AG09319 (cell line): ENCODE data around the gene HABP2.

Experiments used
- DNase-seq: peaks from one replicate; pipeline ENCODE4 v3.0.0-alpha.2; 2010; ENCODE audit warnings: low read depth; ENCODE audit errors: extremely low read depth
- TF ChIP-seq, protein P1 (sequence below): IDR thresholded peaks from 2 replicates; pipeline ENCODE4 v1.5.1; 2011; ENCODE audit warnings: low read depth, mild to moderate bottlenecking, inconsistent platforms, low read length, moderate library complexity

The HABP2 gene

DNA sequence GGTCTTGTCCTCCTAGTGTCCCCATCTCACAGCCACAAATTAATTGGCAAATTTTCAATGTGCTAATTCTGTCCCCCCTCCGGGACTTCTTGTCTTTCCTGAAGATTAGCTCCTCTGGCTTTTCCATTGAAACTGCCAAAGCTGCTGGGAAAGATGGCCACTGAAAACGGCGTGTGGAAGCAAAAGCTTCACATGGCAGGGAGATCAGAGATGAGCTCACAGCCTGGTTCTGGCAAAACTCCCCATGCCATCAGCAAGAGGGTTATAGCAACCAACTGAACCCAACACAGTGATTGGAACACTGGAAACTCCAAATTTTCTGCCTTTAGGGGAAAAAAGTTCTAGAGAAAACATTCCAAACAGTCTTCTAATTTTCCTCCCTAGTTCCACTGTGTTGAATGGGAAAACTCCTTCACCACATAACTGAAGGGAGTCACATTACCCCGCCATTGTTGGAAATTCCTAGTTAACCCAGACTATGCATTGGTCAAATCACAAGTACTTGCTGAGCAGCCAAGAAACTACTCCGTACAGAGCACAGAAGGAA is 74.0 kb downstream of the HABP2 start:
- TF ChIP-seq, protein P1, sequence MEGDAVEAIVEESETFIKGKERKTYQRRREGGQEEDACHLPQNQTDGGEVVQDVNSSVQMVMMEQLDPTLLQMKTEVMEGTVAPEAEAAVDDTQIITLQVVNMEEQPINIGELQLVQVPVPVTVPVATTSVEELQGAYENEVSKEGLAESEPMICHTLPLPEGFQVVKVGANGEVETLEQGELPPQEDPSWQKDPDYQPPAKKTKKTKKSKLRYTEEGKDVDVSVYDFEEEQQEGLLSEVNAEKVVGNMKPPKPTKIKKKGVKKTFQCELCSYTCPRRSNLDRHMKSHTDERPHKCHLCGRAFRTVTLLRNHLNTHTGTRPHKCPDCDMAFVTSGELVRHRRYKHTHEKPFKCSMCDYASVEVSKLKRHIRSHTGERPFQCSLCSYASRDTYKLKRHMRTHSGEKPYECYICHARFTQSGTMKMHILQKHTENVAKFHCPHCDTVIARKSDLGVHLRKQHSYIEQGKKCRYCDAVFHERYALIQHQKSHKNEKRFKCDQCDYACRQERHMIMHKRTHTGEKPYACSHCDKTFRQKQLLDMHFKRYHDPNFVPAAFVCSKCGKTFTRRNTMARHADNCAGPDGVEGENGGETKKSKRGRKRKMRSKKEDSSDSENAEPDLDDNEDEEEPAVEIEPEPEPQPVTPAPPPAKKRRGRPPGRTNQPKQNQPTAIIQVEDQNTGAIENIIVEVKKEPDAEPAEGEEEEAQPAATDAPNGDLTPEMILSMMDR, result no peak

DNA sequence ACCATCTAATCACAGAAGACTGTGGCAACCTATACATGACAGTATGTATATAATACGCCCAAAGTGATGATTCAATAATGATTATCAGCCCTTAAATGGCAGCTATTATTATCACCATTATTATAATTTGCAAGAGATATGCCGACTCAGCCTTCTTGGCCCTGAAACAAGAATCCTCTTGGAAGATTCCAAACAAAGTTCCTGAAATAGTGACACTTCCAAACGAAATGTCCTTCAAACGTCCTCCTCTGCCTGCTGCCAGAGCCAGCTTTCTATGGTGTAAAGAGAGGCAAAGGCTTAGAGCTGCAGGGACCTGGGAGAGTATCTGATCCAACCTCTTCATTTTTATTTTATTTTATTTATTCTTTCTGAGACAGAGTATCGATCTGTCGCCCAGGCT is 75.0 kb downstream of the HABP2 start:
- TF ChIP-seq, protein P1, result no peak
- DNase-seq, result no peak

More for the DNA sequence above, 74.0 kb downstream of the HABP2 start:
- no peak for DNase-seq

DNA sequence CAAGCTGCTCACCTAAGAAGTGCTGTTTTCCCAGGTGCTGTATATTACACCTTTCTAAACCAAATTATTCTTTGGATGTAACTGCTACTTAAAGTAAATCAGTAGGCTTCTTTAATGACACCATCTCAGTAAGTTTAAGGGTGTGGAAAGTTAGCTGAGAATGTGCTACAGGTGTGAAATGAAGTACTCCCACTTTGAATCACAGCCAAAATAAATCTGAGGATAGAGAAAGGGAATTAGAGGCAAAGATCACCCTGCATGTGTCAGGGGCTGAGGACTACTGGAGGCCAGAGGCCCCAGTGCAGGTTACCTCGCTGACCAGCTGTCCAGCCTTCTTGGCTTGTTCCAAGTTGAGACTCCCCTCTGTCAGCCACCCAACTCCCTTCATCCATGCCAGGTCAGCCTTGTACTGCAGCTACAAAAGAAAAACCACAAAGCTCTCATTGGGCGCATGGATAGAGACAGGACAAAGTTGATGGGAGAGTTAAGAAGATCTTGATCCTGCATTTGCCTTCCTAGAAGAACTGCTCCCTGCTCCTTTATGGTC is 75.8 kb downstream of the HABP2 start:
- TF ChIP-seq, protein P1, result no peak
- no peak for DNase-seq

DNA sequence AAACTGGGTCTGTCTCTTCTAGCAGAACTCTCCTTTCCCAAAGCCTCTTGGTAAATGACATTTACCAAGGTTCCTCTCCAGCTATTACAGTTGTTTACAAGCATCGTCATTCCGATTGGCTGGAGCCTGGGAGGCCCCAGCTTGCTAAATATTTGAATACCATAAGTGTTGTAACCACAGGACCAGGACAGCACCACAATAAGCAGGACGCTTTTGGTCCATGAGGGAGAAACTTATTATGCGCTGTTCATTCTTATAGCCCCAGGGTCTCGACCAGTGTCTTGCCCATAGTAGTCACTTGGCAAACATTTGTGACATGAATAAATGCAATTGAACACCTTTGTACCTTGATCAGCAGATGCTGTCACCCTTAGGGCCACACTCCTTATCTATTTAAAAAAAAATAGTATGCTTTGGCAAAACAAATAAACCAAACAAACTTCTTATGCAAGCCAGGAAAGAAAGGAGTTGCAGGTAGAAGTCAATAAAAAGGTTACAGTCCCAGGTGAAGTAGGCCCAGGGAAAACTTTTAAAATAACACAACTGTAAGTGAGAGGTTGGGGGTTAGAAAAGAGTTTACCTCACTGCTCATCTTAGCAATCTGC is 78.2 kb downstream of the HABP2 start:
- no peak for DNase-seq
- TF ChIP-seq, protein P1, result no peak

DNA sequence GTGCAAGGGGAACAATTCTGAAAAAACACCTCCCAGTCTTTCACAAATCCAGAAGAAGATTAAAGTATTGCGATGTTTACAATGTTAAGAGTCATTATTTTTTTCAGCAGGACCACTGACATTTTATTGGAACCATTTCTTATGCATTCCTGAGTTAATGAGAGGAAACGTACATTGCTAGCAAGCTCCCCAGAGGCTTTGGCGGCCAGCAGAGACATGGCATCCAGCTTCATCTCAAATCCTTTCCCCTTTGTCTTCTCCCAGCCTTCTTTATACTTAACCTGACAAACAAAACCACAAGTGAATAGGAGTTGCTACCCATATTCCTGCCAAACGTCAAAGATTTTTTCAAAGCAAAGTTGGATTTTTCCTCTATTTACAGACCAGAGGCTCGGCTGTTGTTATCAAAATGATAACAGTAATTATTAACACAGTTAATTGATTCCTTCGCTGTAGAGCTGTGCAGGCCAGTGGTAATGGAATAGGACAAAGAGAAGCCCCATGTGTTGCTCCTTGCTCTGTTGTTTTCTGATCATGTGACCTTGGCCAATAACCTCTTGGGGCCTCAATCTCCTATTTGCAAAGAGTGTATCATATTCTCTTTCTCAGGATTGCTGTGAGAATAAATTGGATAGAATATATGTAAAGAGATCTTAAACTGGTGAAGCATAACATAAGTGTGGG is 79.0 kb downstream of the HABP2 start:
- TF ChIP-seq, protein P1, result no peak
- no peak for DNase-seq
